ENCODE results near the gene PGAP2.

DNA sequence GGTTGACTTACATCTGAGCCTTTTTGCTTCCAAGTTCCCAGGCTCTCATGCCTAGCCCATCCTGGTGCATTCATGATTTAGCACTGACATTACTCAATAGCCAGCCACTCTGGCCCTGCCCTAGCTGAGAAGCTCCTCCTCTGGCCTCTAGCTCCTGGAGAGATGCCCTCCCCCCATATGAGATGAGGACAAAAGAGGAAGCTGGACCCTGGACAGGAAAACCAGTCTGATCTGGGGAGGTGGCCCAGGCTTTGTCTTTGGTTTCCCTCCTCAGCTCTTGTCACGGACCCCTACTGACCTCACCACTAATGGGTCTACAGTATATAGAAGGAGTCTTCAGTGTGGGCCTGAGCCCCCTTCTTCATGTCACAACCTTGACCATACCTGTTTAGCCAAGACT is 29.4 kb downstream of the PGAP2 start:
- TF ChIP-seq, protein P1, sequence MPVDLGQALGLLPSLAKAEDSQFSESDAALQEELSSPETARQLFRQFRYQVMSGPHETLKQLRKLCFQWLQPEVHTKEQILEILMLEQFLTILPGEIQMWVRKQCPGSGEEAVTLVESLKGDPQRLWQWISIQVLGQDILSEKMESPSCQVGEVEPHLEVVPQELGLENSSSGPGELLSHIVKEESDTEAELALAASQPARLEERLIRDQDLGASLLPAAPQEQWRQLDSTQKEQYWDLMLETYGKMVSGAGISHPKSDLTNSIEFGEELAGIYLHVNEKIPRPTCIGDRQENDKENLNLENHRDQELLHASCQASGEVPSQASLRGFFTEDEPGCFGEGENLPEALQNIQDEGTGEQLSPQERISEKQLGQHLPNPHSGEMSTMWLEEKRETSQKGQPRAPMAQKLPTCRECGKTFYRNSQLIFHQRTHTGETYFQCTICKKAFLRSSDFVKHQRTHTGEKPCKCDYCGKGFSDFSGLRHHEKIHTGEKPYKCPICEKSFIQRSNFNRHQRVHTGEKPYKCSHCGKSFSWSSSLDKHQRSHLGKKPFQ (tag by site-specific recombination; IDR thresholded peaks at IDR 0.05) = no peak
- TF ChIP-seq ZNF473 (tag by site-specific recombination; IDR thresholded peaks at IDR 0.05) (no peak), ZNF600 (tag by site-specific recombination; IDR thresholded peaks at IDR 0.05) (no peak)
- TF ChIP-seq, protein P2, sequence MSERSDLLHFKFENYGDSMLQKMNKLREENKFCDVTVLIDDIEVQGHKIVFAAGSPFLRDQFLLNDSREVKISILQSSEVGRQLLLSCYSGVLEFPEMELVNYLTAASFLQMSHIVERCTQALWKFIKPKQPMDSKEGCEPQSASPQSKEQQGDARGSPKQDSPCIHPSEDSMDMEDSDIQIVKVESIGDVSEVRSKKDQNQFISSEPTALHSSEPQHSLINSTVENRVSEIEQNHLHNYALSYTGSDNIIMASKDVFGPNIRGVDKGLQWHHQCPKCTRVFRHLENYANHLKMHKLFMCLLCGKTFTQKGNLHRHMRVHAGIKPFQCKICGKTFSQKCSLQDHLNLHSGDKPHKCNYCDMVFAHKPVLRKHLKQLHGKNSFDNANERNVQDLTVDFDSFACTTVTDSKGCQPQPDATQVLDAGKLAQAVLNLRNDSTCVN (tag by site-specific recombination; optimal IDR thresholded peaks at IDR 0.05) = no peak
